ENCODE data around the gene ATG10. TPM values are rescaled to one million over a fixed set of nuclear protein-coding genes. Genes with fewer than 3 reads are reported as not detected.

ATG10 gene
- 10.7 and 13.0 TPM in 2 replicates for polyA plus RNA-seq

GRCh38 chr5:81971712-81972491, at the start of gene ATG10:
ATG10 (plus strand) TSS chr5:81972023; CDS start chr5:81987571, 15,548 bp downstream.

GRCh38 chr5:82277987-82278710, 306.3 kb downstream of the ATG10 start, which contains the start of gene RPS23:
RPS23 (minus strand) TSS chr5:82278354; CDS start chr5:82278323, 31 bp downstream.

Other genes starting within 250 kb of the ATG10 start
- gene SSBP2, start 220.9 kb upstream of the ATG10 start, polyA plus RNA-seq: 84.1 and 88.6 TPM in 2 replicates